Activated CD8-positive, alpha-beta T cell treated with anti-CD3 and anti-CD28 coated beads for 36 hours (primary cell): Measurements from ENCODE around the gene OR5P2. TPM values are rescaled to one million over a fixed set of nuclear protein-coding genes. Genes with fewer than 3 reads are reported as not detected.

Source experiments
- ATAC-seq: fragments of 200-7000 bp; cut with Tn5 transposase; one replicate; pipeline ENCODE4 v1.10.0; 2021; ENCODE audit warnings: mild to moderate bottlenecking, moderate library complexity
- CTCF ChIA-PET: fragments of 350-600 bp; sonication (Branson Sonifier 250); formaldehyde crosslinking; loops from one replicate; lab custom pipeline; 2021; ENCODE audit warnings: antibody characterized with exemption; lab: Charles Lee
- POLR2A ChIA-PET: fragments of 350-600 bp; sonication (Branson Sonifier 250); formaldehyde crosslinking; loops from one replicate; lab custom pipeline; 2021; ENCODE audit warnings: antibody characterized with exemption; lab: Charles Lee
- DNase-seq: peaks from one replicate; pipeline ENCODE4 v3.0.0-alpha.2; 2020
- H3K27ac Mint-ChIP-seq: one replicate; pipeline ENCODE4 v1.8.0; 2021; ENCODE audit warnings: mild to moderate bottlenecking, mixed read lengths
- H3K27me3 Mint-ChIP-seq: one replicate; pipeline ENCODE4 v1.8.0; 2021; ENCODE audit warnings: mixed read lengths
- H3K36me3 Mint-ChIP-seq: one replicate; pipeline ENCODE4 v1.8.0; 2021; ENCODE audit warnings: low read depth, mixed read lengths
- H3K4me1 Mint-ChIP-seq: one replicate; pipeline ENCODE4 v1.8.0; 2021; ENCODE audit warnings: low read depth, mixed read lengths
- H3K4me3 Mint-ChIP-seq: one replicate; pipeline ENCODE4 v1.8.0; 2021; ENCODE audit warnings: mild to moderate bottlenecking, moderate library complexity, mixed read lengths
- H3K9me3 Mint-ChIP-seq: one replicate; pipeline ENCODE4 v1.8.0; 2021; ENCODE audit warnings: mixed read lengths
- intact Hi-C: fragments of 100-400 bp; cut with micrococcal nuclease; formaldehyde crosslinking; loops from one replicate; pipeline ENCODE4 v1.10.0; 2022
- total RNA-seq, 2 experiments: library from RNA; stranded (reverse); gene quantifications; one replicate each; pipeline ENCODE4 v1.2.3, GENCODE V29; 2021
- TF ChIP-seq, protein P1 (sequence below): fragments of 200-600 bp; IDR thresholded peaks from one replicate; pipeline ENCODE4 v1.8.0; 2022; ENCODE audit warnings: antibody characterized with exemption, mild to moderate bottlenecking

The OR5P2 gene, protein sequence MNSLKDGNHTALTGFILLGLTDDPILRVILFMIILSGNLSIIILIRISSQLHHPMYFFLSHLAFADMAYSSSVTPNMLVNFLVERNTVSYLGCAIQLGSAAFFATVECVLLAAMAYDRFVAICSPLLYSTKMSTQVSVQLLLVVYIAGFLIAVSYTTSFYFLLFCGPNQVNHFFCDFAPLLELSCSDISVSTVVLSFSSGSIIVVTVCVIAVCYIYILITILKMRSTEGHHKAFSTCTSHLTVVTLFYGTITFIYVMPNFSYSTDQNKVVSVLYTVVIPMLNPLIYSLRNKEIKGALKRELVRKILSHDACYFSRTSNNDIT
- not detected for total RNA-seq

DNA sequence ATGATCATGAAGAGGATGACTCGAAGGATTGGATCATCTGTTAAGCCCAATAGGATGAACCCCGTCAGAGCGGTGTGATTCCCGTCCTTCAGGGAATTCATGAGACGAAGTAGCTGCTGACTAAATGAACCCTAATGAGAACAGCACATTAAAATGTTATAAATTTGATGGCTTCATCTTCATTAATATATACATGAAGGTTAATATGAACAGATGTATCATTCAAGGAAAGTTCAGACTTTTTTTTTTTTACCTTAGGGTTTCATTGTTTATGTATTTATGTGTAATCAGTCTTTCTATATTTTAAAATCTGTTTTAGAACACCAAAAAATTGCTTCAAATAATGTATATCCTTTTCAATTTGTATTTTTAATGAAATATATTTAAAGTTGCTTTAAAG lies at the start of gene OR5P2:
TSS of gene OR5P2 (minus strand) at position 101 of the 400 bp plus-strand sequence. CDS start at position 101, 0 bp downstream.
- TF ChIP-seq, protein P1, sequence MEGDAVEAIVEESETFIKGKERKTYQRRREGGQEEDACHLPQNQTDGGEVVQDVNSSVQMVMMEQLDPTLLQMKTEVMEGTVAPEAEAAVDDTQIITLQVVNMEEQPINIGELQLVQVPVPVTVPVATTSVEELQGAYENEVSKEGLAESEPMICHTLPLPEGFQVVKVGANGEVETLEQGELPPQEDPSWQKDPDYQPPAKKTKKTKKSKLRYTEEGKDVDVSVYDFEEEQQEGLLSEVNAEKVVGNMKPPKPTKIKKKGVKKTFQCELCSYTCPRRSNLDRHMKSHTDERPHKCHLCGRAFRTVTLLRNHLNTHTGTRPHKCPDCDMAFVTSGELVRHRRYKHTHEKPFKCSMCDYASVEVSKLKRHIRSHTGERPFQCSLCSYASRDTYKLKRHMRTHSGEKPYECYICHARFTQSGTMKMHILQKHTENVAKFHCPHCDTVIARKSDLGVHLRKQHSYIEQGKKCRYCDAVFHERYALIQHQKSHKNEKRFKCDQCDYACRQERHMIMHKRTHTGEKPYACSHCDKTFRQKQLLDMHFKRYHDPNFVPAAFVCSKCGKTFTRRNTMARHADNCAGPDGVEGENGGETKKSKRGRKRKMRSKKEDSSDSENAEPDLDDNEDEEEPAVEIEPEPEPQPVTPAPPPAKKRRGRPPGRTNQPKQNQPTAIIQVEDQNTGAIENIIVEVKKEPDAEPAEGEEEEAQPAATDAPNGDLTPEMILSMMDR: no peak
- H3K36me3 Mint-ChIP-seq: no peaks in the 10 kb centered on the region
- CTCF ChIA-PET: no interaction called here
- H3K4me3 Mint-ChIP-seq: no peak within 1 kb of the TSS
- POLR2A ChIA-PET: no interaction called here
- no peak within 1 kb of the TSS for H3K27ac Mint-ChIP-seq
- no peak for DNase-seq
- H3K9me3 Mint-ChIP-seq: peaks cover 3% of the 10 kb centered on the region
- H3K4me1 Mint-ChIP-seq: no peaks in the 10 kb centered on the region
- ATAC-seq: no peak
- H3K27me3 Mint-ChIP-seq: peaks cover 4% of the 10 kb centered on the region
- intact Hi-C loops: no loop called here

DNA sequence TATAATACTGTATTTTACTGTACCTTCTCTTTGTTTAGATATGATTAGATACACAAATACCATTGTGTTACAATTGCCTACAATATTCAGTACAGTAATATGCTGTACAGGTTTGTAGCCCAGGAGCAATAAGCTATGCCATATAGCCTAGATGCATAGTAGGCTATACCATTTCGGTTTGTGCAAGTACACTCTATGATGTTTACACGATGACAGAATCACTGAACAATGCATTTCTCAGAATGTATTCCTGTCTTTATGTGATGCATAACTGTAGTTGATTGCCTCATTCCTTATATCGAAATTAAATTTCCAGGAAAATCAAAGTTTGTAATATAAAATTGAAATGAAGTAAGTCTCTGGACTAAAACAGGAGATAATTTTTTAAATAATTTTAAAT lies 49.3 kb upstream of the OR5P2 start:
- peaks cover 10% of the 10 kb centered on the region for H3K27me3 Mint-ChIP-seq
- no peak overlapping the region for H3K4me3 Mint-ChIP-seq
- ATAC-seq: no peak
- no peaks in the 10 kb centered on the region for H3K9me3 Mint-ChIP-seq
- POLR2A ChIA-PET: no interaction called here
- no peak for DNase-seq
- TF ChIP-seq, protein P1: no peak
- no peaks in the 10 kb centered on the region for H3K4me1 Mint-ChIP-seq
- no peaks in the 10 kb centered on the region for H3K36me3 Mint-ChIP-seq
- no peak overlapping the region for H3K27ac Mint-ChIP-seq
- CTCF ChIA-PET: no interaction called here
- intact Hi-C loops: no loop called here

- ChIA-PET CTCF (no interaction called here), POLR2A (no interaction called here)
- TF ChIP-seq, protein P1: no peak
- intact Hi-C loops: no loop called here
- H3K4me1 Mint-ChIP-seq: no peaks in the 10 kb centered on the region
- H3K36me3 Mint-ChIP-seq: no peaks in the 10 kb centered on the region
- no peak overlapping the region for H3K27ac Mint-ChIP-seq
- no peak for DNase-seq
- no peak for ATAC-seq
- no peak overlapping the region for H3K4me3 Mint-ChIP-seq
- H3K9me3 Mint-ChIP-seq: no peaks in the 10 kb centered on the region
- peaks cover 11% of the 10 kb centered on the region for H3K27me3 Mint-ChIP-seq
Measured at GRCh38 chr11:7844986-7845385, 48.2 kb upstream of the OR5P2 start.

- no peaks in the 10 kb centered on the region for H3K4me1 Mint-ChIP-seq
- H3K4me3 Mint-ChIP-seq: no peak overlapping the region
- ChIA-PET CTCF (no interaction called here), POLR2A (no interaction called here)
- TF ChIP-seq, protein P1: no peak
- ATAC-seq (no peak), DNase-seq (no peak)
- intact Hi-C loops: no loop called here
- no peaks in the 10 kb centered on the region for H3K9me3 Mint-ChIP-seq
- H3K27me3 Mint-ChIP-seq: peaks cover 11% of the 10 kb centered on the region
- H3K27ac Mint-ChIP-seq: no peak overlapping the region
- no peaks in the 10 kb centered on the region for H3K36me3 Mint-ChIP-seq
Measured at GRCh38 chr11:7844521-7844920, 47.8 kb upstream of the OR5P2 start.

GRCh38 chr11:7840578-7840977 lies 43.8 kb upstream of the OR5P2 start:
- H3K4me3 Mint-ChIP-seq: no peak overlapping the region
- TF ChIP-seq, protein P1: no peak
- CTCF ChIA-PET: no interaction called here
- H3K27me3 Mint-ChIP-seq: peaks cover 9% of the 10 kb centered on the region
- no peaks in the 10 kb centered on the region for H3K36me3 Mint-ChIP-seq
- DNase-seq (no peak), ATAC-seq (no peak)
- intact Hi-C loops: no loop called here
- no peak overlapping the region for H3K27ac Mint-ChIP-seq
- POLR2A ChIA-PET: no interaction called here
- H3K9me3 Mint-ChIP-seq: no peaks in the 10 kb centered on the region
- no peaks in the 10 kb centered on the region for H3K4me1 Mint-ChIP-seq
